ENCODE data around the gene ADAMTS19.
"Not testable (repeated sequence)": the region's sequence is repeated elsewhere in the genome, so short reads cannot be mapped to it uniquely, and the experiment has no call there.

ADAMTS19 gene

DNA sequence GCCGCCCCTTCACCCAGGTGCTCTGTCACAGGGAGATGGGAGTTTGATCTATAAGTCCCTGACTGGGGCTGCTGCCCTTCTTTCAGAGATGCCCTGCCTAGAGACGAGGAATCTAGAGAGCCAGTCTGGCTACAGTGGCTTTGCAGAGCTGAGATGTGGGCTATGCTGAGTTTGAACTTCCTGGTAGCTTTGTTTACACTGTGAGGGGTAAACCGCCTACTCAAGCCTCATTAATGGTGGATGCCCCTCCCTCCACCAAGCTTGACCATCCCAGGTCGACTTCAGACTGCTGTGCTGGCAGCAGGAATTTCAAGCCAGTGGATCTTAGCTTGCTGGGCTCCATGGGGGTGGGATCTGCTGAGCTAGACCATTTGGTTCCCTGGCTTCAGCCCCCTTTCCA, 124.4 kb downstream of the ADAMTS19 start:
- DNase-seq (ENCODE audit: low read depth), result not testable (repeated sequence)

DNA sequence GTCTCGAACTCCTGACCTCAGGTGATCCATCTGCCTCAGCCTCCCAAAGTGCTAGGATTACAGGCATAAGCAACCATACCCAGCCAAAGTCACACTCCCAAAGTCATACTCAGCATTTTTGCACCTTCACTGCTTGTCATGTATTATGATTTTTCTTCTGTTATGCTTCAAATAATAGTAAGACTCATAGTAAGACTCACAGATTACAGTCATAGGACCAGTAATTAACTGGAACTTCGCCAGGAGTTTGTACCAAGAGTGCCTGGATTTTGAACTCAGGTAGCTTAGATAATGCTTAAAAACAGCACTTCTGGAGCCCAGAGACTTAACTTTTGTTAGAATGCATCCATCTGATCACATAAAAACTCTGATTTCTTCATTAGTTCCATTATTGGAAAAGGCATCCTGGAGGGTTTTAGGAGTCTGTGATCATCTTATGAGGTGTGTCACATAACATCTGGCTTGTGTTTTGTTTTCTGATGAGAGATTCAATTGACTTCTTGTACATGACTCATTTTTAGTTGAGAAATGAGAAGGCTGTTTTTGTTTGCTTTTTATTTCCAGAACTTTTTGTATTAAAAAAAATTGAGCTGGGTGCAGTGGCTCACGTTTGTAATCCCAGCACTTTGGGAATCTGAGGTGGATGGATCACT, 131.5 kb downstream of the ADAMTS19 start:
- DNase-seq (ENCODE audit: low read depth), result no peak

DNA sequence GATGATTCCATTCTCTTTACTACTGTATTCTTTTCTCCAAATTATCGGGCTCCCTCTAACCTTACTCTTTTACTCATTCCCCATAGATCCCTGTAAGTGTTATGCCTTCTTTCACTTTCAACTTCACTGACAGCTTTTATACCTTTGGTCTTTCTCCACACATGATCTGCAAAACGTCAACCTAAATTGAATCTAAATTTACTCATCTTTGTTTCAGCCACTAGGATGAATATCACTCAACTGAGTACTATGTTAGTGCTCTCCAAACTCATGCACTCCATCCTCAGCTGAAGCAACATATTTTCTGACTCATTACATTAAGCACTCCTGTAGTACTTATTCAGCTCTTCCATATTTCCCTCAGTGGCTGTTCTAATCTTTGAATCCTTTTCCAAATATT, 133.4 kb downstream of the ADAMTS19 start:
- no peak for DNase-seq (ENCODE audit: low read depth)

DNA sequence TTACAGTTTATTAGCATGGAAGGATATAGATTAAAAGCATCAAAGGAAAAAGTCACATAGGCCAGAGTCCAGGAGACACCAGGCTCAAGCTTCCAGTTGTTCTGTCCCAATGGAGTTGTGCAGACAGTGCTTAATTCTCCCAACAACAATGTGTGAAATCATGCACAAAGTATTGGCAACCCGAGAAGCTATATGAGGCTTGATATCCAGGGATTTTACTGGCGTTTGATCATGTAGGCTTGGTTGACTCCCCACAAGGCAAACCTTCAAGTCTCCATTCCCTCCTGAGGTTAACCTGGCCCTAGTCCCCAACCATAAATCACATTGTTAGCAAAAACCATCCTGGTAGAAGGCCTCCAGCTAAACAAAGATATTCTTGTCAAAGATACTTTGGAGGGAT, 141.5 kb downstream of the ADAMTS19 start:
- DNase-seq (ENCODE audit: low read depth), result no peak

DNA sequence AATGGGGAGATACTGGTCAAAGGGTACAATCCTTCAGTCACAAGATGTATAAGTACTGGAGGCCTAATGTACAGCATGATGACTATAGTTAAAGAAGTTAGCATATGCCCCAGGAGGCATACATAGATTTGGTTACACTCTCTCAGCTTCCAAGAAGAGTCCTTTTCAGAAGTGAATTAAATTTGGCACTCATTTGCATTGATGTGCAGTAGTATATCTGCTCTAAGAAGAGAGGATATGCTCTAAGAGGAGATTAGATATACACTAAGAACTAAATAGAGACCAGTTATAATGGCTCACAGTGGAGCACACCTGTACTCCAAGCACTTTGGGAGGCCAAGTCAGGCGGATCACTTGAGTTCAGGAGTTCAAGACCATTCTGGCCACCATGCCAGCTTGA, 148.3 kb downstream of the ADAMTS19 start:
- DNase-seq (ENCODE audit: low read depth), result no peak

- DNase-seq (ENCODE audit: low read depth), result no peak
Observed at GRCh38 chr5:129609710-129610109, 149.6 kb downstream of the ADAMTS19 start.

- no peak for DNase-seq (ENCODE audit: low read depth)
Observed at GRCh38 chr5:129616517-129616916, 156.4 kb downstream of the ADAMTS19 start.

DNA sequence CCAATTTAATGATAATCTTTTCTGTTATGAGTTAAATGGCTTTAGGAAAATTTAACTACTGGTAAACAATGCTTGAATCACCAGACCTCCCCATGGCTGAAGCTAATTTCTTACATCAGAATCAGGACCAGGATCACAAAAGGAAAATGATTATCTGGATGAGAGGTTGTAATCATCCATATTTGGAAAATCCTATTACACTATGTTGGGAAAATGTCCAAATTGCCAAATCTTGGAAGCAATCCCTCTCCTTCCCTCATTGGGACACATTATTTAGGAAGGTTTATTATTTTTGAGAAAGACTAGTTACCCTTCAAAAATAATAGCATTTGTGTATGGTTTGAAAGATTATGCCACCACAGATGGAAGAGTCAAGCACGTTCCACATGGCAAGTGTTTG, 157.1 kb downstream of the ADAMTS19 start:
- DNase-seq (ENCODE audit: low read depth), result no peak

DNA sequence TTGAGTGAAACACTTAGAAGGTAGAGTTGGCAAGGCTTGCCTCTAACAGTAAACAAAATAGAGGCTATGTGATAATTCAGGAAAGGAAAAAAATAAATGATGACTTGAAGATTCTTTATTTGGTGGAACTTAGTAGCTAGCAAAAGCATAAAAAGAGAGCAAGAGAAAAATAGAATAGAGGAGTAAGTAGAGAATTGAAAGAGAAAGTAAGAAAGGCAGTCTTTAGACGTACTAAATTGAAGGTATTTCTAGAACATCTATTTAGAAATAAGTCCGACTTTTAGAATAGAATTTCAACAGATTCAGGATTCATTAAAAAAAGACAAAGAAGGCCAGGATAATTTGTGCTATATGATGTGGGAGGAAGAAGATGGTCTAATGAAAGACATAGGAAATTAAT, 159.7 kb downstream of the ADAMTS19 start:
- DNase-seq (ENCODE audit: low read depth), result no peak

DNA sequence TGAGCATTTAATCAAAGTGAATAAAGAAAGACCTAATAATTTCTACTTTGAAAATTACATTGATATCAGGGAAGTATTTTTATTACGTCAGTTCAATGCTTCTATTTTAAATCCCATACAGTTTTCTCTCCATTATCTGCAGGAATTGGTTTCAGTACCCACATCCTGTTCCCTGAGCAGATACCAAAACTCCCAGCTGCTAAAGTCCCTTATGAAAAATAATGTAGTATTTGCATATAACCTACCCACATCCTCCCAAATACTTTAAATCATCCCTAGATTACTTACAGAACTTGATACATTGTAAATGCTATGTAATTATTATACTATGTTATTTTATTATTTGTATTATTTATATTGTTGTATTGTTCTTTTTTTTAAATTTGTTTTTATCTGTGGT, 162.4 kb downstream of the ADAMTS19 start:
- DNase-seq (ENCODE audit: low read depth), result no peak

DNA sequence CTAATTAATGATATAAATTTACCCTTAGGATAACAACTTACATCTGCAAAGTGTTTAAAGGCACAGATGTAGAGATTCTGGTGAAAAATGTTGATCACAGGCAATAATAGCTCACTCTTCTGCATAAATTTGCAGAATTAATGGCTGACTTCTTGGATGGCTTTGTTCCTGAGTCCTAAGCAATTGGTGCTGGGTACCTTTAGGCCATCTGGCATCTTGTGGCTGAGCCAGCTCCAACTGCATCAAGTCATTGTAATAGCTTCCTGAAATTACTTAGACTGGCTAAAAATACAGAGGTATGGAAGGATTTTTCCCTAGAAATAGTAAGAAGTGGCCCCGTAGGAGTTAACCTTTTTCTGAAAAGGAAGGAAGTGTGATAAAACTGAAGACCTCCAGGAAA, 169.5 kb downstream of the ADAMTS19 start:
- DNase-seq (ENCODE audit: low read depth), result no peak

- DNase-seq (ENCODE audit: low read depth), result no peak
Observed at GRCh38 chr5:129630101-129630500, 170.0 kb downstream of the ADAMTS19 start.

GRCh38 chr5:129631961-129632360, 171.9 kb downstream of the ADAMTS19 start:
- DNase-seq (ENCODE audit: low read depth), result no peak

DNA sequence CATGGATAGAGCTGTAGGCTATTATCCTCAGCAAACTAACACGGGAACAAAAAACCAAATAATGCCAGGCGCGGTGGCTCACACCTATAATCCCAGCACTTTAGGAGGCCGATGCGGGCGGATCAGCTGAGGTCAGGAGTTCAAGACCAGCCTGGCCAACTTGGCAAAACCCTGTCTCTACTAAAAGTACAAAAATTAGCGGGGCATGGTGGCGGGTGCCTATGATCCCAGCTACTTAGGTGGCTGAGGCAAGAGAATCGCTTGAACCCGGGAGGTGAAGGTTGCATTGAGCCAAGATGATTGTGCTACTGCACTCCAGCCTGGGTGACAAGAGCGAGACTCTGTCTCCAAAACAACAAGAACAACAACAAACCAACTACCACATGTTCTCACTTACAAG, 177.4 kb downstream of the ADAMTS19 start:
- not testable (repeated sequence) for DNase-seq (ENCODE audit: low read depth)

- no peak for DNase-seq (ENCODE audit: low read depth)
Observed at GRCh38 chr5:129639331-129639730, 179.2 kb downstream of the ADAMTS19 start.

- DNase-seq (ENCODE audit: low read depth), result no peak
Observed at GRCh38 chr5:129652349-129653056, 192.4 kb downstream of the ADAMTS19 start.

DNA sequence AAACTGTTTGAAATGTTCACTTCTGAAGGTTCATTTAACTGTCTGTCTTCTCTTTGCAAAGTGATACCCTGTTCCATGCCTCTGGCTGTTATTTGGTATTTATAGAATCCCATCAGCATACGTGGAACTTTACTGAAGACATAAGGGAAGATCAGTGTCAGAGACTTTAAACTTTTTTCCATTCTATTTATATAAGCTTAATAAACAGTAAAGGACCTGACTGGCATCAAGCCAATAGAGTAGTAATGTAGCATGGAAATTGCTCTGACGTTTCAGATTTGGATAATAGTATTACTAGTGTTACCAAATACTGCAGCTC, 192.9 kb downstream of the ADAMTS19 start:
- no peak for DNase-seq (ENCODE audit: low read depth)

DNA sequence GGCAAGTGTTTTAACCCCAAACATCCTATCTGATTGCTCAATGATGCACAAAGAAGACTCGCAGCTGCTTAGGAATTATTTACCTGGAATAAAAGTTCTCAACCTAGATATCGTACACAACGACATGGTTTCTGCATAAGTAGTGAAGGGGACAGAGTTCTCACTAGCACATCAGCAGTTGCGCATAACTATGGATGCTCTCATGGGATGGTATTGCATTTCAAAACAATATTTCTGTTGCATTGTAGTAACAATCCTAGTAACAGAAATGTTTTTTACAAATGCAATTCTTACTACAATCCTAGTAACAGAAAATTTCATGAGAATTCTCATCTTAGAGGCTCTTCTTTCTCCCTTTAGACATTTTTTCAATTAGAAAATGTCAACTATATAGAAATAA, 193.3 kb downstream of the ADAMTS19 start:
- no peak for DNase-seq (ENCODE audit: low read depth)

- no peak for DNase-seq (ENCODE audit: low read depth)
Observed at GRCh38 chr5:129656952-129657351, 196.9 kb downstream of the ADAMTS19 start.

GRCh38 chr5:129658801-129659200, 198.7 kb downstream of the ADAMTS19 start:
- no peak for DNase-seq (ENCODE audit: low read depth)

- no peak for DNase-seq (ENCODE audit: low read depth)
Observed at GRCh38 chr5:129661366-129662035, 201.4 kb downstream of the ADAMTS19 start.

DNA sequence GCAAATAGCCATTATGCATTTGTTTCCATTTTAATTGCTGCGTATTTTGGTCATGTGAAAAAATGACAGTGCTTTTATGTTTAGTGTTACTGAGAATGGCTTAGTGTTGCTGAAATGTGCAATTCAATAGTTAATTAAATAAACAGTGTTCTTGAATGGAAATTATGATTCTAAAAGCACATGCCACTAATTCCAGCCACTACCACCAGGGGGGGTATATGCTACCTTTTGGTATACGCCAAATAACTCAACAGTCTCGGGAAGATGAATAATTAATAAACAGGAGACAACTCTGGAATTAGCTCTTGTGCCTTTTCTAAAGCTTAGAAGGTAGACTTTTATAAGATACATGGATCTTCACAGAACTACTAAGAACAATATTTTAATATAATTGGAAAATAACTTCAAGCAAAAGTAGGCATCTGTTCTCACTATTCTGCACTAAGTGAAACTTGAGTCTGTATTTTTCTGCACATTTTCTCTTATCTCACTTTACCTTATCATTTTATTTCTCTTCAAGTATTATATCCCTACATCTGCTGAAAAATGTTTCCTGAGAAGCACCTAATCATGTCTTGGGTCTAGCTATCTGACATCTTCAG, 204.3 kb downstream of the ADAMTS19 start:
- peak; percentile 6 for DNase-seq (ENCODE audit: low read depth)

DNA sequence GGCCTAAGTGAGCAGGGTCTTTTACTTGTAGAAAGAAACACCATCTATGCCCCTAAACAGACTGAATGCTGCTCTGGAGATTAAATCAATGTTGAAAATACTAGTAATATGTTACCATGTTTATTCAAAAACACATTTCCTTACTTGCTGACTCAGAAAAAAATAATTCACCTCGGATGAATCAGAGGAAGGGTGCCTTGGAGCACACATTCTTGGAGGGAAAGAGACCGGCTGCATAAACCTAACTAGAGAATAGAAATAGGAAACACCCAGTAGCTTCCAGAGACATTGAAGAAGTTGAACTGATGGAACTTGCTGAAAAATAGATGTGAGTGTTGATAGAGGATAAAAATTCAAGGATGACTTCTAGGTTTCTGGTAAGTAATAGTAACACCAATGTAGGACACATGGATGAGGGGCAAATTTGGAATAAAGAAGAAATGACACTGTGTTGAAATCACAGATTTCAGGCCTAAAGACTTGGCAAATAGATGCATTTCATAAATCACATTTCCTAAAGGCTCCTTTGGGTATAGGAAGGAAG, 210.9 kb downstream of the ADAMTS19 start:
- no peak for DNase-seq (ENCODE audit: low read depth)
